Measurements from ENCODE around the gene CNDP1.
A peak's percentile ranks its signal among the peaks of the same experiment; 100 is the strongest.

The CNDP1 gene

DNA sequence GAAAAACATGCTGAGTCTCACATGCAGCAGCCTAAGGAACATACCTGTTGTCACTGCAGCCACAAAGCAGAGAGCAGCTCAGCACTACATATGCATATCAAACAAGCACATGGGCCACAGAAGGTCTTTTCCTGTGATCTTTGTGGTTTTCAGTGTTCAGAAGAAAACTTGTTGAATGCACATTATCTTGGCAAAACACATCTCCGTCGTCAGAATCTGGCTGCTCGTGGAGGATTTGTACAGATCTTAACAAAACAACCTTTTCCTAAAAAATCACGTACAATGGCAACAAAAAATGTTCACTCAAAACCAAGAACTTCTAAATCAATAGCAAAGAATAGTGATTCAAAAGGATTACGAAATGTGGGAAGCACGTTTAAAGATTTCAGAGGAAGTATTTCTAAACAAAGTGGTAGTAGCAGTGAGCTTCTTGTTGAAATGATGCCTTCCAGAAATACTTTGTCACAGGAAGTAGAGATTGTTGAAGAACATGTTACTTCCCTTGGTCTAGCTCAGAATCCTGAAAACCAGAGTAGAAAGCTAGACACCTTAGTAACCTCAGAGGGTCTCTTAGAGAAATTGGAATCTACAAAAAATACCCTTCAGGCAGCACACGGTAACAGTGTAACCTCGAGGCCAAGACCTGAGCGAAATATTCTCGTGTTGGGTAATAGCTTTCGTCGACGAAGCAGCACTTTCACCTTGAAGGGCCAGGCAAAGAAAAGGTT lies 97.5 kb downstream of the CNDP1 start:
- DNase-seq, result peak; percentile 77

DNA sequence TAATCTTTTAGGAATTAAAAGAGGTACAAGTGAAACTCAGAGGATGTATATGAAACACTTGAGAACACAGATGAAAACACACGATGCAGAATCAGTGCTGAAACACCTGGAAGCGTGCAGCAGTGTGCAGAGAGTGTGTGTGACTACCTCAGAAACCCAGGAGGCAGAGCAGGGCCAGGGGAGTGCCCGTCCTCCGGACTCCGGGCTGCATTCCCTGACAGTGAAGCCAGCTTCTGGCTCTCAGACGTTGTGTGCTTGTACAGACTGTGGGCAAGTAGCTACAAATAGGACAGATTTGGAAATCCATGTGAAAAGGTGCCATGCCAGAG lies 98.0 kb downstream of the CNDP1 start:
- DNase-seq, result no peak

- DNase-seq, result no peak
Measured at GRCh38 chr18:74632856-74633255, 98.6 kb downstream of the CNDP1 start.

GRCh38 chr18:74633652-74634352 lies 99.5 kb downstream of the CNDP1 start:
- no peak for DNase-seq

GRCh38 chr18:74635224-74635975 lies 101.1 kb downstream of the CNDP1 start:
- DNase-seq, result no peak

Data from MV-4-11 (cell line).